NCI-H526 (cell line): Measurements from ENCODE around the gene GPX7.

ENCODE experiments used
- DNase-seq, 2 experiments: peaks; one replicate each; lab custom pipeline; 2025; lab: John Stamatoyannopoulos, UW

Gene GPX7

GRCh38 chr1:52588027-52588426 is 14.1 kb upstream of the GPX7 start:
- no peak for DNase-seq

- no peak for DNase-seq
These were observed 13.6 kb upstream of the GPX7 start for GRCh38 chr1:52588535-52588934.

GRCh38 chr1:52590266-52590665 is 11.9 kb upstream of the GPX7 start:
- DNase-seq: no peak

- DNase-seq: no peak
These were observed 9.4 kb upstream of the GPX7 start for GRCh38 chr1:52592637-52593323.

- no peak for DNase-seq
These were observed 8.7 kb upstream of the GPX7 start for GRCh38 chr1:52593495-52593894.

GRCh38 chr1:52595061-52595460 is 7.1 kb upstream of the GPX7 start:
- DNase-seq: no peak

- DNase-seq: no peak
These were observed 4.3 kb upstream of the GPX7 start for GRCh38 chr1:52597912-52598311.

- no peak for DNase-seq
These were observed 3.4 kb upstream of the GPX7 start for GRCh38 chr1:52598729-52599128.

GRCh38 chr1:52599236-52599635 is 2.9 kb upstream of the GPX7 start:
- no peak for DNase-seq

GRCh38 chr1:52600533-52601179 is 1.5 kb upstream of the GPX7 start:
- DNase-seq: no peak

GRCh38 chr1:52601519-52601918 is 652 bp upstream of the GPX7 start:
- DNase-seq: no peak

- peak in 1 of 2 experiments; percentile 39 for DNase-seq
These were observed 857 bp downstream of the GPX7 start for GRCh38 chr1:52602856-52603600.

GRCh38 chr1:52603630-52604029 is 1.5 kb downstream of the GPX7 start:
- no peak for DNase-seq

- DNase-seq: peak in 1 of 2 experiments; percentile 23
These were observed 2.0 kb downstream of the GPX7 start for GRCh38 chr1:52604063-52604770.

- DNase-seq: no peak
These were observed 11.6 kb downstream of the GPX7 start for GRCh38 chr1:52613636-52614373.

GRCh38 chr1:52614671-52615070 is 12.5 kb downstream of the GPX7 start:
- no peak for DNase-seq

GRCh38 chr1:52615489-52616042 is 13.4 kb downstream of the GPX7 start:
- DNase-seq: no peak

- DNase-seq: no peak
These were observed 19.8 kb downstream of the GPX7 start for GRCh38 chr1:52621950-52622349.

GRCh38 chr1:52623812-52624211 is 21.6 kb downstream of the GPX7 start:
- no peak for DNase-seq

- DNase-seq: no peak
These were observed 24.9 kb downstream of the GPX7 start for GRCh38 chr1:52627028-52627427.

GRCh38 chr1:52628614-52629324 is 26.6 kb downstream of the GPX7 start:
- peak; percentile 29 to 44 for DNase-seq
